GM21619 (cell line): ENCODE results near the gene TNS3.
A peak's percentile ranks its signal among the peaks of the same experiment; 100 is the strongest.
"Not testable (repeated sequence)": the region's sequence is repeated elsewhere in the genome, so short reads cannot be mapped to it uniquely, and the experiment has no call there.

Source experiments
- ATAC-seq: cut with Tn5 transposase; IDR thresholded peaks from one replicate; pipeline ENCODE4 v1.9.1; 2021; ENCODE audit not compliant: unreplicated experiment

TNS3 gene

DNA sequence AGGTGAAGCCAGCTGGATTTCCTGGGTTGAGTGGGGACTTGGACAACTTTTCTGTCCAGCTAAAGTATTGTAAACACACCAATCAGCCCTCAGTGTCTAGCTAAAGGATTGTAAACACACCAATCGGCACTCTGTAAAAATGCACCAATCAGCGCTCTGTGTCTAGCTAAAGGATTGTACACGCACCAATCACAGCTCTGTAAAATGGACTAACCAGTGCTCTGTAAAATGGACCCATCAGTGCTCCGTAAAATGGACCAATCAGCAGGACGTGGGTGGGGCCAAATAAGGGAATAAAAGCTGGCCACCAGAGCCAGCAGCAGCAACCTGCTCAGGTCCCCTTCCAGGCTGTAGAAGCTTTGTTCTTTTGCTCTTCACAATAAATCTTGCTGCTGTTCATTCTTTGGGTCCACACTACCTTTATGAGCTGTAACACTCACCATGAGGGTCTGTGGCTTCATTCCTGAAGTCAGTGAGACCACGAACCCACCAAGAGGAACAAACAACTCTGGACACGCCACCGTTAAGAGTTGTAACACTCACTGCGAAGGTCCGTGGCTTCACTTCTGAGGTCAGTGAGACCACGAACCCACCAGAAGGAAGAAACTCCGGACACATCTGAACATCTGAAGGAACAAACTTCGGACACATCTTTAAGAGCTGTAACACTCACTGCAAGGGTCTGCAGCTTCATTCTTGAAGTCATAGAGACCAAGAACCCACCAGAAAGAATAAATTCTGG lies 21.8 kb upstream of the TNS3 start:
- ATAC-seq: not testable (repeated sequence)

DNA sequence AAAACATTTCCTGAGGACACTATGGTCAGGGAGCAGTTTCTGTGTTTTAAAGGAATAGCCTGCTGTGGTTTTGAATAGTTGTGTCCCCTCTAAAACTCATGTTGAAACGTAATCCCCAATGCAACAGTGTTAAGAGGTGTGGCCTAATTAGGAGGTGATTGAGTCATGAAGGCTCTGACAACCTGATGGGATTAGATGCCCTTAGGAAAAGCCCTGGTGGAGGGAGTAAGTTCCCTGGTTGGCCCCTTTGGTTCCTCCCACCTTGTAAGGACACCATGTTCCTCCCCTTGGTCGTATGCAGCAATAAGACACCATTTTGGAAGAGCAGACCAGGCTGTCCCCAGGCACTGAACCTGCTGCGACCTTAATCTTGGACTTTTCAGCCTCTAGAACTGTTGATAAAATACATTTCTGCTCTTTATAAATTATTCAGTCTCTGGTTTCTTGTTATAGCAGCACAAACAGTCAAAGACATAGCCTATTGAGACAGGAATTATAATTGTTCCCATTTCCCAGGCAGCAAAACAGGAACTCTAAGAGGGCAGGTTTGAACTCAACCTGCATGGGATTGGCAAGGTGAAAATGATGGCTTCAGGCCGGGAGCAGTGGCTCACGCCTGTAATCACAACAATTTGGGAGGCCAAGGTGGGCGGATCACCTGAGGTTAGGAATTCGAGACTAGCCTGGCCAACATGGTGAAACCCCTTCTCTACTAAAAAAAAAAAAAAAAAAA lies 20.5 kb upstream of the TNS3 start:
- no peak for ATAC-seq

GRCh38 chr7:47601881-47602249 lies 20.0 kb upstream of the TNS3 start:
- ATAC-seq: no peak

- peak; percentile 43 for ATAC-seq
Measured at GRCh38 chr7:47601119-47601880, 19.4 kb upstream of the TNS3 start.

DNA sequence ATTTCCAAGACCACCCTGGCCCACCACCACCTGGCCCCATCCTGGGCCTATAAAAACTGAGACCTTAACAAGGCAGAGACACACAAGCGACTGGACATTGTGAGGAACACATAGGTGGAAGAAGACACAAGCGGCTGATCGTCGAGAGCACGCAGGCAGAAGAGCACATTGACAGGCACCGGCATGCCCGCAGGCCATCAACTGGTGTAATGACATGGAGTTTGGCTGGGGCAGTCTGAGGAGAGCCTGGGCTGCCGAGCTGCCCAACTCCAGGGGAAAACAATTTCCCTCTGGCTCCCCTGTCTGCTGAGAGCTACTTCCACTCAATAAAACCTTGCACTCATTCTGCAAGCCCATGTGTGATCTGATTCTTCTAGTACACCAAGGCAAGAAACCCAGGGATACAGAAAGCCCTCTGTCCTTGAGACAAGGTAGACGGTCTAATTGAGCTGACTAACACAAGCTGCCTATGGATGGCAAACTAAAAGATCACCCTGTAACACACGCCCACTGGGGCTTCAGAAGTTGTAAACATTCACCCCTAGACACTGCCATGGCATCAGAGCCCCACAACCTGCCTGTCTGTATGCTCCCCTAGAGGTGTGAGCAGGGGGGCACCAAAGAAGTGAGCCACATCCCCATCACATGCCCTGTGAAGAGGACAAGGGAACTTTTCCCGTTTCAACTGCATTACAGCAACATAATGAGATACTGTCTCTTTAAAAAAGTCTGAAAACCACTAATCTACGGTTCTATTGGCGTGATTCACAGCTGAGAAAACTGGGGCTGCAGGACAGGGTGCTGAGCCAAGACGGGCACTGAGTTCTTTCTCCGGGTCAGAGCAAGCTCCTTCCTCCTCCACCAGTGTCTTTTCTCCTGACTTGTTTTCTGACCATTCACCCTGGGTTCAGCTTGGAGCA lies 18.5 kb upstream of the TNS3 start:
- ATAC-seq: peak; percentile 52

DNA sequence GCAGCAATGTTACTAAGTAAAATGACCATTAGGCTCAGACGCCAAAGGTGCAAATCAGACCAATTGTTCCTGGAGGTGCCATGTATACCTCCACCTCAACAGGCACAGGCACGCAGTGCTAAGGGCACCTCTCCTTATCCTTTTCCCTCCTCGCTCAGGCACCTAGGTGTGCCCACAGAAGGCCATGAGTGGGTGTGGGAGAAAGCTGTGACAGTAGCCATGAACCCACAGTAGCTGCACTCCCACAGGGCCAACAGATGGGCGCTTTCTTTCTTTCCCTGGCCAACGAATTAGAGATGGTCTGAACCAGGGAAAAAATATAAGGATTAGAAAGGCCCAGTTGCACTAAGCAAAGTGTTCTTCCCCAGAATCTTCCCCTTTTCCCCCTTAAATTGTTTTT lies 15.5 kb upstream of the TNS3 start:
- no peak for ATAC-seq

DNA sequence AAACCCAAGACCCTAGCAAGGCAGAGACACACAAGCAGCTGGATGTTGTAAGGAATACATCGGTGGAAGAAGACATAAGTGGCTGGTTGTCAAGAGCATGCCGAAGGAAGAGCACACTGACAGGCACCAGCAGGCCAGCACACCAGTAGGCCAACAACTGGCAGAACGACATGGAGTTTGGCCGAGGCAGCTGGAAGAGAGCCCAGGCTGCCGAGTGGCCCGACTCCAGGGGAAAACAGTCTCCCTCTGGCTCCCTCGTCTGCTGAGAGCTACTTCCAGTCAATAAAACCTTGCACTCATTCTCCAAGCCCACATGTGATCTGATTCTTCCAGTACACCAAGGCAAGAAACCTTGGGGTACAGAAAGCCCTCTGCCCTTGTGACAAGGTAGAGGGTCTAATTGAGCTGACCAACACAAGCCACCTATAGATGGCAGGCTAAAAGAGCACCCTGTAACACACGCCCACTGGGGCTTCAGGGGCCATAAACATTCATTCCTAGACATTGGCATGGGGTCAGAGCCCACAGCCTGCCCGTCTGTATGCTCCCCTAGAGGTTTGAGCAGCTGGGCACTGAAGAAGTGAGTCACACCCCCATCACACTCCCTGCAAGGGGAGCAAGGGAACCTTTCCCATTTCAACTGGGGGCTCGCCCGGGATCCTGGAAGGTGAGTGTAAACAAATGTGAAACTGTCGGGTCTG lies 14.7 kb upstream of the TNS3 start:
- ATAC-seq: no peak

- ATAC-seq: no peak
Measured at GRCh38 chr7:47594406-47594805, 12.5 kb upstream of the TNS3 start.

GRCh38 chr7:47591655-47592572 lies 10.0 kb upstream of the TNS3 start:
- ATAC-seq: no peak

GRCh38 chr7:47591089-47591654 lies 9.3 kb upstream of the TNS3 start:
- ATAC-seq: no peak

GRCh38 chr7:47590215-47590614 lies 8.3 kb upstream of the TNS3 start:
- ATAC-seq: not testable (repeated sequence)

DNA sequence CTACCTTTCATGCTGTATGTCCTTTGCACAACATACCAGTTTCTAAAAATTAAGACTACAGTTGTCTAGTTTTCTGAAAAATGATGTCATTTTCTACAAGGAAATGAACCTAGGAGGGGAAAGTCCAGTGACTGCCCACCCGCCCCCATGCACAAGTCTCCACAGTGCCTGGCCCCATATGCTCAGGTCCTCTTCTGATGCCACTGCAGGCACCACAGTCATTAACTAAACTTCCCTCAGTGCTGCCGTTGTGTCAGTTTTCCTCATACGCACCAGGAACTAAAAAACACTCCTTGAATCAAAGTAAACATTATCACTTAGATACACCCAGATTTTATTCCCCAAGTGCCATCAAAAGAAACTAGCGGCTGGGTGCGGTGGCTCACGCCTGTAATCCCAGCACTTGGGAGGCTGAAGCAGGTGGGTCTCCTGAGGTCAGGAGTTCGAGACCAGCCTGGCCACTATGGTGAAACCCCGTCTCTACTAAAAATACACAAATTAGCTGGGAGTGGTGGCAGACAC lies 6.9 kb upstream of the TNS3 start:
- no peak for ATAC-seq

DNA sequence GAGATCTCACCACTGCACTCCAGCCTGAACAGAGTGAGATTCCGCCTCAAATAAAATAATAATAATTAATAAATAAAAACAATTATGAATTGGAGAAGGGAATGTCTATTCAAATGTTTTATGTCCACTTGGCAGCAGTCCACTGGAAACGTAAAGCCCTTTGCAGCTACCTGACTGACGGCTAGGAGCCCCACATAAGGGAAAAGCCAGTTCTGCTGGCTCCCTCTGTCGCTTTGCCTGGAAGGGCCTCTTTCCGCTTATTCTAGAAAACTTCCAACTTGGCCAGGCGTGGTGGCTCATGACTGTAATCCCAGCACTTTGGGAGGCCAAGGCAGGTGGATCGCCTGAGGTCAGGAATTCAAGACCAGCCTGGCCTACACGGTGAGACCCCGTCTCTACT lies 6.1 kb upstream of the TNS3 start:
- no peak for ATAC-seq

GRCh38 chr7:47587351-47587750 lies 5.4 kb upstream of the TNS3 start:
- no peak for ATAC-seq

GRCh38 chr7:47586925-47587324 lies 5.0 kb upstream of the TNS3 start:
- no peak for ATAC-seq

GRCh38 chr7:47586161-47586670 lies 4.3 kb upstream of the TNS3 start:
- not testable (repeated sequence) for ATAC-seq

DNA sequence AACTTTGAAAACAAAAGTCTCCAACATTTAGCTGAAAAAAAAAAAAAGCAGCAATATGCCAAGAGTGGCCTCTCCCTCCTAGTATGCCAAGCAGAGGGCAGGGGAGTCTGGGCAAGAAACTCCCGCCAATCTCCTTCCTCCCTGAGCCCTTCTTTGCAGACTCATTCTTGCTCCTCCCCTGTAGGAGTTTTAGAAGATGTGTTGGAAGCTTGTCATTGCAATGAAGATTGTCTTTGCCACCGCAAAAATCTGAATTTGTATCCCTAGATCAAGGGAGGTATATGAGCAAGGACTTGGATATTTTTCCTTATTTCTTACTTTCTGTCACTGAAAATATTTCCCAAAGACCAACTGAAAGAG lies 2.6 kb upstream of the TNS3 start:
- ATAC-seq: no peak

DNA sequence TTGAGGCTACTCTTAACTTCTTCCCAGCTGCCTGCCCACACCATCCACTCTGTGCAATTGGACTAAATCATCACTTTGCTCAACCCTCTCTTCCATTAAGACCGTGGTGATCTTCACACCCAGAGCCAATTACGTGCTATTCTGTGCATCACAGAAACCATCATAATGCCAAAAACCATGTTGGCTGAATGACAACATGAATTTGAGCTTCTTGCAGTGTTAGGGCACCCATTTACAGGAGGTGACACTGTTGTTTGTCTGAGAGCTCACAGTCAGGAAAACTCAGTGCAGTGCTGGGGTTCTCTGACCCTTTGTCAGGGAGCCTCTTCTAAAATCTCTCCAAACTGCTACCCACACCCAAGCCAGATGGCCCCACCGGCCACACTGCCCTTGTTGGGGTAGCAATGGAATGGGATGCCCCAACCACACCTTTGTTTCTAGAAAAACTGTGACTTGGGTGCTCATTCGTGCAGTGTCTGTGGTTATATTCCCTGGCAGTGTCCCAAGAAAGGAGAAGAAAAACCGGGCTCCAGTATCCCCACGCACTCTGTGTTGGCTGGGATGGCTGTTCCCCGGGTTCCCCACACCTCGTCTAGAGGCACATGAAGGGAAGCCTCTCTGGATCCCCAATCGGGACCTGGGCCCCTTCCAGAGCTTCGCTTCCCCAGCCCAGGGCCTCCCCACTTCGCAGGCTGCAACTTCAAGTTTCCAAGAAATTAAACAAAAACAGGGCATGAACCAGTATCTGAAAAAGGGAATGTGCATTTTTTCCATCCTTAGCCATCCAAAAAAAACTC lies 2.0 kb upstream of the TNS3 start:
- no peak for ATAC-seq
